ENCODE data around the gene ACSM5.
"Not testable (repeated sequence)": the region's sequence is repeated elsewhere in the genome, so short reads cannot be mapped to it uniquely, and the experiment has no call there.

Gene ACSM5

DNA sequence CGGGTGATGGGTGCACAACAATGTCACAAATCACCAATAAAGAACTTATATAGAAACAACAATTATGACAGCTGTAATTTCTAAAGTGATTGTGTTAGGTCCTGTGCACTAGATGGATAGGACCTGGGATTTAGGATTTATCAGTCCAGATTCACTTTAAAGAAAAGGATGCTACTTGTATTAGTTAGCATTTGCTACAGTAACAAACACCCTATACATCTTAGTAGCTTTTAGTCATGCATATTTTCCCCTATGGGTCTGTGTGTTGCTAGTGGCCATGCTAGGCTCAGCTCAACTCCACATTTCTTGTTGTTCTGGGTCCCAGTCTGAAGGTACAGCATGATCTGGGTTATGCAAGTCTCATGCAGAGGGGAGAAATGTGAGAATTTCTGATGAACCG is 49.9 kb downstream of the ACSM5 start:
- DNase-seq: not testable (repeated sequence)

DNA sequence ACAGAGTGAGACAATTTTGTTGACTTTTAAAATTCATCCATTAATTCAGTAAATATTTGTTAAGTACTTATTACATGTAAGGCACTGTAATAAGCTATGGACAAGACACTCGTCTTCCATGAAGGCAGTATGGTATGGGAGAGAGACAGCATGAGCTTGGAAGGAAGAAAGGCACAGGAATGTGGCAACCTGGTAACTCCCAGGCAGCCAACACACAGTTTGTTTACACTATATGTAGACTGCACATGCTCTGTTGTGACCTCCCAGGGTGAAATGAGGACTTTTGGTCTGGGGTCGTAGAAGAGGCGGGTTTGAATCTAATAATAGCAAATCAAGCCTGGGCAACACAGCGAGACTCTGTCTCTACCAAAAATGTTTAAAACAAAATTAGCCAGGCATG is 51.0 kb downstream of the ACSM5 start:
- DNase-seq: not testable (repeated sequence)

DNA sequence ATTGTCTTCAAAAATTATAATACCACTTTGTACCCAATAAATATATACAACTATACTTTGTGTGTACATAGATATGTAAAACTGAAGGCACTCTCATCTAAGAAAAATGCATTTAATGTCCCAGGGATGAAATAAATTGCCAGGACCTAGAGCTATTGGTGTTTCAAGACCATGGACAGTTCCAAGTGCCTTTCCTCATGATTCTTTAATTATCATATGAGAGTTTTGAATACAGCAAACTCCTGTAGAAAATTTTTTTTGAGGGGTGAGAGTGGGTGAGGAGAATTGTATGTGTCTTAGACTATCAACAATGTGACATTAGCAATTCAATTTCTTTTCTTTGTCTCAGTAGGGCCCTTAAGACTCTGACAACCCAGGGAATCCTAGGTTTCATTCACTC is 59.6 kb downstream of the ACSM5 start:
- DNase-seq: not testable (repeated sequence)

DNA sequence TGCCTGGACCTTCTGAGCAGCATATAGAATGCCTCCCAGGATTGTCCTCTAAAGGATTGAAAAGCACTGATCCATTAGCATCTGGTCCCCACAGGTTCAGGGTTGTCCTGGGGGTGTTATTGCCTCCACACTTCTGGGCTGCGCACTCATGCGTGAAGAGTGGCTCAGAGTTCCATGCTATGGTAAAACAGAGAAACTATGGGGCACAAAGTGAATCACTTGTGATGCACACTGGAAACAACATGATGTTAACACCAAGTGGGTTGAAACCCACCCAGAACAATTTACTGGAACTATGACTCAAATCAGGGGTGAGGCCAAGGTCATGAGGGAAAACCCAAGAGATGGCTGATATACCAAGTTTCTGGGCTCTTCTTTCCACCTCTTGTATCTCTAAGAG is 60.6 kb downstream of the ACSM5 start:
- DNase-seq: not testable (repeated sequence)

DNA sequence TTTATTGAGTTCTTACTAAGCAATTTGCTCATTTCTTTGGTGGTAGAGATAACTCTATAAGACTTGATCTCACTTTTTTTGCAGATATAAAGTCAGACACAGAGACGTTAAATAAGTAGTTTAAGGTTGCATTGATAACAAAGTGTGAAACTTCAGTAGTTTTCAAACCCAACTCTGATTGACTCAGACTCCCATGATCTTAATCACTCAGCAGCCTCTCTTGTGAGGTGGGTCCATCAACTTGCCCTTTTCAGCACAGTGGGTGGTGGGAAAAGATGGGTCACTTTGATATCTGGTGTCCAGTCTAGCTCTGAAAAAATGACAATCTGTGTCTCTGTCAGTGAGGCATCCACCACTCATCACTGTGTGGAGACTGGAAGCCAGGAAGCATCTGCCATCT is 61.4 kb downstream of the ACSM5 start:
- DNase-seq: not testable (repeated sequence)

DNA sequence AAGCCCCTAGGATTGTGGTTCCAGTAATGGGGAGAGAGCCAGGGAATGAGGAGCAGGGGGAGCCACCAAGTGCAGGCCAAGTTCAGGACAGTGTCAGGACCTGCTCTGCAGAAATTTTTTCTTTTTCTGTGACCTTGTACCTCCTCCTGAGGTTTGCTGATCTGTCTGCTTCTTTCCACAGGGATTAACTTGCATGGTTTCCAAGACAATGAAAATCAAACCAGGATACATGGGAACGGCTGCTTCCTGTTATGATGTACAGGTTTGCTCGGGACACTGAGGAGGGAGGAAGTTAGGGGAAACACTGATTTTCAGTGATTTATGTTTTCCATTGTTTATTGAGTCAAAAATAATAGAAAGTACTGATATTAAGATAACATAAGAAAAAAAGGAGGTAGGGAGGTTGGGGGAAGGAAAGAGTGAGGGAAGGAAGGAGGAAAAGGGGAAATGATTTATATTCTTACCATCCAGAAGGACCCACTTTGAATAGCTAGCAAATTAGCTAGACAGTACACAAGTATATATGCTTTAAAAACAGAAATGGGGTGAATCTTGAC is 67.9 kb downstream of the ACSM5 start:
- not testable (repeated sequence) for DNase-seq

DNA sequence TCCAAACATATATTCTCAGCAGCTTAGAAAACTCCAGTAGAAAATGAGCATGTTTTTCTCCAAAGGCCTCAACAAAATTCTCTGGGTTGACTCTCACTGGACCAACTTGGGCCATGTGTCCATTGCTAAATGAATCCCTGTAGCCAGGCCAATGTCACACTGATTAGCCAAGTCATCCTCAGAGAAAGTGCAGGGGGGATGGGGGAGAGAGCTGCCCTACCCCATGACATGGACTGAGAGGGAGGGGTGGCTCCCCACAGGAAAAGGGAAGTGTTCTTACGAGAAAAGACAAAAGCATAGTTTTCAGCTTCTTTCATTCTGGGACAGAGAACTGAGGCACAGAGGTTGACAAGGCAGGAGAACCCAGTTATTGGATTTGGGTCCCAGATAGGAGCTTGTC is 74.7 kb downstream of the ACSM5 start:
- DNase-seq: not testable (repeated sequence)

DNA sequence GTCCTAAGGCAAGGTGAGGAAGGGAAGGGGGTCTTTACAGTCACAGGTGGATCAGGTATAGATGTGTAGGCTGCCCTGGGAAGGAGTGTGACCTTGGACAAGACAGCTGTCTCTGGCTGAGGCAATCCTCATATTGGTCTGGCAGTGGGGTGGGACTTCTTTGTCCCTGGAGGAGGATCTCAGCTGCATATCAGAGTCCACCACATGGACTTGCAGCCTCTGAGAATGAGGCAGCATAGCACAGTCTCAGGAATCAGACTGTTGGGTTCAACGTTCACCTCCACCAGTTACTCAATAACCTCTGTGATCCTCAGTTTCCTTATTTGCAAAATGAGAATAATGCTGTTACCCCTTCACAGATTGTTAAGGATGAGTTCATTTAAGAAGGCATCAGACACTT is 75.4 kb downstream of the ACSM5 start:
- no peak for DNase-seq

DNA sequence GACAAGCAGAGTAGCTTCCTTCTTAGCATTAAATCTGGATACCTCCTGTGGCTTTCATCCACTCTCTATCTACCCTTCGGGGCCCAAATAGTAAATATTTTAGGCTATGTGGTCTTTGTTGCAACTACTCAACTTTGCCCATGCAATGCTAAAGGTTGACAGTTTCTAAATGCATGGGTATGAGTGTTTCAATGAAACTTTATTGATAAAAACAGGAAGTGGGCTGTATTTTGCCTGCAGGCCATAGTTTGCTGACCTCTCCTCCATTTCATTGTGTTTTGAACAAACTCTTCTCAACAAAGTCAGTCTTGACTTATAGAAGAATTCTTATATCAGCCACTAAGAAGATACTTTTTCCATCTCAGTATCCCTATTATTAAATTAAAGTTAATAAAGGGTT is 76.1 kb downstream of the ACSM5 start:
- no peak for DNase-seq
